Measurements from ENCODE around the gene DNASE1L3.

Gene DNASE1L3

GRCh38 chr3:58179235-58180098 is 31.3 kb downstream of the DNASE1L3 start:
- DNase-seq (ENCODE audit: low read depth in 2 of 2) = no peak

- DNase-seq (ENCODE audit: low read depth in 2 of 2) = no peak
Observed at GRCh38 chr3:58178528-58179234, 32.1 kb downstream of the DNASE1L3 start.

GRCh38 chr3:58177747-58178527 is 32.8 kb downstream of the DNASE1L3 start:
- DNase-seq (ENCODE audit: low read depth in 2 of 2) = peak; percentile 75 to 89

GRCh38 chr3:58176827-58177489 is 33.8 kb downstream of the DNASE1L3 start:
- no peak for DNase-seq (ENCODE audit: low read depth in 2 of 2)

GRCh38 chr3:58176185-58176530 is 34.6 kb downstream of the DNASE1L3 start:
- DNase-seq (ENCODE audit: low read depth in 2 of 2) = no peak

GRCh38 chr3:58175437-58176184 is 35.2 kb downstream of the DNASE1L3 start:
- DNase-seq (ENCODE audit: low read depth in 2 of 2) = no peak

- no peak for DNase-seq (ENCODE audit: low read depth in 2 of 2)
Observed at GRCh38 chr3:58175187-58175436, 35.7 kb downstream of the DNASE1L3 start.

DNA sequence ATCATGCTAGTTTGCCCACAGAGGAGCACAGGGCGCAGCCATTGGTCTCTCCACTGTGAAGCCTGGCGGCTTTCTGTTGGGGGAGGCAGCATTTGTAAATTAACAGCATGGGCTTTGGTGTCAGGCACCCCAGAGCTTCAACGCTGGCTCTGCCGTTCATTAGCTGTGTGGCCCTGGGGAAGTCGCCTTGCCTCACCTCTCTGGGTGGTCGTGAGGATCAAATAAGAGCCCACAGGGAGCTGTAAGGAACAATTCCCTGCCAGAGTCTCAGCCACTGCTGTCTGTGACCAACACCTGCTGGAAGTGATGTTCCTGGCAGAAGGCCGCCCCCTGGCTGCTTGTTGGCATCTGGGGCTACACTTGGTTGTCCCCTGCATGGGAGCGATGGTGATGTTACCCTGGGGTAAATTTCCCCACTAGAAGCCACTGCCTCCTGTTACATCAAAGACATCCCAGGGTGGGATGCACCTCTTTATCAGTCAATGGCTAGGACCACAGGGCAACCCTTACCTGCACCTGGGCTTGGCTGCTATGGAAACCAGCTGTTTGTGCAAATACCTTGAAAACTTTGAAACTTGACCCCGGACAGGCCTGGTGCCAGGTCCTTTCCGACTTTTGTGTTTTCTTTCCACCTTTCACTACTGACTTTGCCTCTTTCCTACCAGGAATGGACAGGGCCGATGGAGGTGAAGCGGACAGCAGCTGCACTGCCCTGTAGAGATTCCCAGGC is 36.9 kb downstream of the DNASE1L3 start:
- no peak for DNase-seq (ENCODE audit: low read depth in 2 of 2)

- no peak for DNase-seq (ENCODE audit: low read depth in 2 of 2)
Observed at GRCh38 chr3:58173029-58173668, 37.6 kb downstream of the DNASE1L3 start.

DNA sequence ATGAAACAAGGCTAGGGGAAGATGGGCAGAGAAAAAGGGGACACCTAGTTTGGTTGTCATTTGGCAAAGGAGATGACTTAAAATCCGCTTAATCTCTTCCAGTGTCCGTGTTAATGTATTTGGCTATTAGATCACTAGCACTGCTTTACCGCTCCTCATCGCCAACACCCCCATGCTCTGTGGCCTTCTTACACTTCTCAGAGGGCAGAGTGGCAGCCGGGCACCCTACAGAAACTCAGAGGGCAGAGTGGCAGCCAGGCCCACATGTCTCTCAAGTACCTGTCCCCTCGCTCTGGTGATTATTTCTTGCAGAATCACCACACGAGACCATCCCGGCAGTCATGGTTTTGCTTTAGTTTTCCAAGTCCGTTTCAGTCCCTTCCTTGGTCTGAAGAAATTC is 39.6 kb downstream of the DNASE1L3 start:
- no peak for DNase-seq (ENCODE audit: low read depth in 2 of 2)

GRCh38 chr3:58170376-58170775 is 40.4 kb downstream of the DNASE1L3 start:
- no peak for DNase-seq (ENCODE audit: low read depth in 2 of 2)

- no peak for DNase-seq (ENCODE audit: low read depth in 2 of 2)
Observed at GRCh38 chr3:58169371-58169770, 41.4 kb downstream of the DNASE1L3 start.

DNA sequence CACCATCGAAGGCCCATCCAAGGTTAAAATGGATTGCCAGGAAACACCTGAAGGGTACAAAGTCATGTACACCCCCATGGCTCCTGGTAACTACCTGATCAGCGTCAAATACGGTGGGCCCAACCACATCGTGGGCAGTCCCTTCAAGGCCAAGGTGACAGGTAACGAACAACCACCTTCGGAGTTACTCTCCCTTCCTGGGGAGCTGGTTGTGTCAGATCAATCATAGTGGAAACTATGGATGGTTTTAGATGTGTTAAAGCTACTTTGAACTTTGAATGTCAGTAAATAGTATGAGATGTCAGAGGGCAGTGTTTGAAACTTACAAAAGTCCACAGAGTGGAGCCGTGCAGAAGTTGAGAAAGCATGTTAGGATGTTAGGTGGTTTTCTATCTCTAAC is 42.3 kb downstream of the DNASE1L3 start:
- no peak for DNase-seq (ENCODE audit: low read depth in 2 of 2)

- DNase-seq (ENCODE audit: low read depth in 2 of 2) = peak; percentile 2 to 13
Observed at GRCh38 chr3:58167431-58168351, 43.1 kb downstream of the DNASE1L3 start.

DNA sequence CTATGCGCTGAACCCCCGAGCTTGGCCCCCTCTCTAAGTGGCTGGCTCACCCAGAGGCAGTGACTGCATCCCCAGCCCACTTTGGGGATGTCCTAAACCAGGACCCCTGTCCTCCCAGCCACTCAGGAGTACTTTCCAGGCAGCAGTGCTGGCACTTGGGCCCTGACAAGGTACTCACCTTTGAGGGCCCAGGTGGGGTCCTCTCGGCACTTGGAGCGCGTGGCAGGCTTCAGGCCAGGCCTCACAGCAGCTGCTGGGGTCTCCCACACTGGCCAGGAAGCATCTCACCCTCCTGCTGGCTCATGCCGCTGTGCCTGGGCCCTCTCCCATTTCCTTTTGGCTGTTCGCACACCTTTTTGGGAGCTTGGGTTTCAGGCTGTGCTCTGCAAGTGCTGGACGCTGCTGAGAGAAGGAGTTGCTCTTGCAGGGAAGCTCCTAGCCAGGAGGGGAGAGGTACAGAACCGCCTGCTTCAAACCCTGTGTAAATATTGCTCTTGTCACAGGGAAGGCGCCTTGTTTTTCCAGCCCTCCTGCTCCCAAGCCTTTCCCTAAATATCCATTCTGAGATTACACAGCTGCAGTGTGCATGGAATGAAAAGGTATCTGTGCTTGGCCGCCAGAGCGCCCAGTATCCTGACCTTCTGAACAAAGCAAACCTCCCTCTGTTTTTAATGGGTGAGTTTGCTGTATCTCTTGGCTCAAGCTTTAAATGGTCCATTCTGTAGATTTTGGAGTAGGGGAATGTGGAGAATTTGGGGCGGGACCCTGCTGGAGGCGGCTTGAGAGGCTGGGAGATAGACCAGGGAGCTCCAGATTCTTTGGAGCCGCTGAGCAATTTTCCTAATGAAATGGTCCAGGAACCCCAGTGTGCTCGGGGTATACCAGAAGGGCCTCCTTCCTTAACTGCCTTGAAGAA is 45.6 kb downstream of the DNASE1L3 start:
- DNase-seq (ENCODE audit: low read depth in 2 of 2) = no peak

GRCh38 chr3:58164199-58164879 is 46.4 kb downstream of the DNASE1L3 start:
- no peak for DNase-seq (ENCODE audit: low read depth in 2 of 2)

GRCh38 chr3:58163234-58163633 is 47.5 kb downstream of the DNASE1L3 start:
- no peak for DNase-seq (ENCODE audit: low read depth in 2 of 2)

Measured in stimulated activated CD8-positive, alpha-beta memory T cell treated with anti-CD3 and anti-CD28 coated beads, Interleukin-7, amount 100 ng/mL, for 1 hour (primary cell).